ENCODE measurements around the gene ARHGEF37. TPM values are rescaled to one million over a fixed set of nuclear protein-coding genes. Genes with fewer than 3 reads are reported as not detected.
"Not testable (repeated sequence)": the region's sequence is repeated elsewhere in the genome, so short reads cannot be mapped to it uniquely, and the experiment has no call there.

The ARHGEF37 gene
- total and polyA plus RNA-seq, 2 donors, result 1.1 to 2.5 TPM

GRCh38 chr5:149644629-149645028, 63.3 kb downstream of the ARHGEF37 start:
- peaks cover 0 to 2% of the 10 kb centered on the region in 2 donors for H3K9me3 ChIP-seq (ENCODE audit: control insufficient read depth in 2 of 2, insufficient read depth in 1 of 2, low read length in 1 of 2)
- 91% methylated on average over 4 of the region's 4 CpGs for WGBS
- no peak for DNase-seq (ENCODE audit: low read depth in 6 of 9, low spot score in 9 of 9)
- no peaks in the 10 kb centered on the region for H3K4me1 ChIP-seq (ENCODE audit: control insufficient read depth in 2 of 2, insufficient read depth in 2 of 2, low read length in 2 of 2)
- no peaks in the 10 kb centered on the region for H3K36me3 ChIP-seq (ENCODE audit: control insufficient read depth in 2 of 2, insufficient read depth in 2 of 2, low read length in 1 of 2)
- no peak overlapping the region for H3K4me3 ChIP-seq (ENCODE audit: low read length in 2 of 2)
- no peaks in the 10 kb centered on the region for H3K27me3 ChIP-seq (ENCODE audit: control insufficient read depth in 2 of 2, insufficient read depth in 1 of 2, low read length in 1 of 2)
- no peak overlapping the region for H3K27ac ChIP-seq (ENCODE audit: low read depth in 1 of 2, low read length in 1 of 2)

GRCh38 chr5:149645236-149645635, 63.9 kb downstream of the ARHGEF37 start:
- Histone ChIP-seq H3K9me3 (ENCODE audit: control insufficient read depth in 2 of 2, insufficient read depth in 1 of 2, low read length in 1 of 2) (peaks cover 0 to 2% of the 10 kb centered on the region in 2 donors), H3K36me3 (ENCODE audit: control insufficient read depth in 2 of 2, insufficient read depth in 2 of 2, low read length in 1 of 2) (no peaks in the 10 kb centered on the region), H3K4me1 (ENCODE audit: control insufficient read depth in 2 of 2, insufficient read depth in 2 of 2, low read length in 2 of 2) (no peaks in the 10 kb centered on the region), H3K4me3 (ENCODE audit: low read length in 2 of 2) (no peak overlapping the region), H3K27me3 (ENCODE audit: control insufficient read depth in 2 of 2, insufficient read depth in 1 of 2, low read length in 1 of 2) (no peaks in the 10 kb centered on the region), H3K27ac (ENCODE audit: low read depth in 1 of 2, low read length in 1 of 2) (no peak overlapping the region)
- no peak for DNase-seq (ENCODE audit: low read depth in 6 of 9, low spot score in 9 of 9)
- 93% methylated on average over 9 of the region's 9 CpGs for WGBS

GRCh38 chr5:149645725-149646124, 64.4 kb downstream of the ARHGEF37 start:
- H3K36me3 ChIP-seq (ENCODE audit: control insufficient read depth in 2 of 2, insufficient read depth in 2 of 2, low read length in 1 of 2), result no peaks in the 10 kb centered on the region
- H3K4me3 ChIP-seq (ENCODE audit: low read length in 2 of 2), result no peak overlapping the region
- no peak overlapping the region for H3K27ac ChIP-seq (ENCODE audit: low read depth in 1 of 2, low read length in 1 of 2)
- no peaks in the 10 kb centered on the region for H3K4me1 ChIP-seq (ENCODE audit: control insufficient read depth in 2 of 2, insufficient read depth in 2 of 2, low read length in 2 of 2)
- no peaks in the 10 kb centered on the region for H3K27me3 ChIP-seq (ENCODE audit: control insufficient read depth in 2 of 2, insufficient read depth in 1 of 2, low read length in 1 of 2)
- no peak for DNase-seq (ENCODE audit: low read depth in 6 of 9, low spot score in 9 of 9)
- H3K9me3 ChIP-seq (ENCODE audit: control insufficient read depth in 2 of 2, insufficient read depth in 1 of 2, low read length in 1 of 2), result peaks cover 0 to 2% of the 10 kb centered on the region in 2 donors
- whole genome bisulfite sequencing, result 78% methylated on average over 5 of the region's 5 CpGs

GRCh38 chr5:149646564-149646963, 65.3 kb downstream of the ARHGEF37 start:
- no peak for DNase-seq (ENCODE audit: low read depth in 6 of 9, low spot score in 9 of 9)
- 81% methylated on average over 9 of the region's 9 CpGs for WGBS
- H3K27me3 ChIP-seq (ENCODE audit: control insufficient read depth in 2 of 2, insufficient read depth in 1 of 2, low read length in 1 of 2), result no peaks in the 10 kb centered on the region
- no peaks in the 10 kb centered on the region for H3K4me1 ChIP-seq (ENCODE audit: control insufficient read depth in 2 of 2, insufficient read depth in 2 of 2, low read length in 2 of 2)
- no peak overlapping the region for H3K4me3 ChIP-seq (ENCODE audit: low read length in 2 of 2)
- H3K9me3 ChIP-seq (ENCODE audit: control insufficient read depth in 2 of 2, insufficient read depth in 1 of 2, low read length in 1 of 2), result peaks cover 0 to 2% of the 10 kb centered on the region in 2 donors
- no peaks in the 10 kb centered on the region for H3K36me3 ChIP-seq (ENCODE audit: control insufficient read depth in 2 of 2, insufficient read depth in 2 of 2, low read length in 1 of 2)
- H3K27ac ChIP-seq (ENCODE audit: low read depth in 1 of 2, low read length in 1 of 2), result no peak overlapping the region

- Histone ChIP-seq H3K36me3 (ENCODE audit: control insufficient read depth in 2 of 2, insufficient read depth in 2 of 2, low read length in 1 of 2) (no peaks in the 10 kb centered on the region), H3K9me3 (ENCODE audit: control insufficient read depth in 2 of 2, insufficient read depth in 1 of 2, low read length in 1 of 2) (peaks cover 0 to 2% of the 10 kb centered on the region in 2 donors), H3K27me3 (ENCODE audit: control insufficient read depth in 2 of 2, insufficient read depth in 1 of 2, low read length in 1 of 2) (no peaks in the 10 kb centered on the region), H3K4me3 (ENCODE audit: low read length in 2 of 2) (no peak overlapping the region), H3K4me1 (ENCODE audit: control insufficient read depth in 2 of 2, insufficient read depth in 2 of 2, low read length in 2 of 2) (no peaks in the 10 kb centered on the region), H3K27ac (ENCODE audit: low read depth in 1 of 2, low read length in 1 of 2) (no peak overlapping the region)
- WGBS, result 92% methylated on average over 3 of the region's 3 CpGs
- no peak for DNase-seq (ENCODE audit: low read depth in 6 of 9, low spot score in 9 of 9)
Observed at GRCh38 chr5:149647334-149647733, 66.0 kb downstream of the ARHGEF37 start.

GRCh38 chr5:149648464-149649393, 67.4 kb downstream of the ARHGEF37 start:
- H3K36me3 ChIP-seq (ENCODE audit: control insufficient read depth in 2 of 2, insufficient read depth in 2 of 2, low read length in 1 of 2); H3K4me3 ChIP-seq (ENCODE audit: low read length in 2 of 2); H3K27ac ChIP-seq (ENCODE audit: low read depth in 1 of 2, low read length in 1 of 2); H3K27me3 ChIP-seq (ENCODE audit: control insufficient read depth in 2 of 2, insufficient read depth in 1 of 2, low read length in 1 of 2); H3K9me3 ChIP-seq (ENCODE audit: control insufficient read depth in 2 of 2, insufficient read depth in 1 of 2, low read length in 1 of 2); H3K4me1 ChIP-seq (ENCODE audit: control insufficient read depth in 2 of 2, insufficient read depth in 2 of 2, low read length in 2 of 2): not testable (repeated sequence)
- 98% methylated on average over 6 of the region's 6 CpGs for WGBS
- DNase-seq (ENCODE audit: low read depth in 6 of 9, low spot score in 9 of 9), result peak in 1 of 9 donors; percentile 63

GRCh38 chr5:149649730-149650129, 68.4 kb downstream of the ARHGEF37 start:
- no CpG with 5 or more reads among the region's 1 CpG for WGBS
- H3K36me3 ChIP-seq (ENCODE audit: control insufficient read depth in 2 of 2, insufficient read depth in 2 of 2, low read length in 1 of 2); H3K4me1 ChIP-seq (ENCODE audit: control insufficient read depth in 2 of 2, insufficient read depth in 2 of 2, low read length in 2 of 2); H3K4me3 ChIP-seq (ENCODE audit: low read length in 2 of 2); H3K27me3 ChIP-seq (ENCODE audit: control insufficient read depth in 2 of 2, insufficient read depth in 1 of 2, low read length in 1 of 2); DNase-seq (ENCODE audit: low read depth in 6 of 9, low spot score in 9 of 9); H3K27ac ChIP-seq (ENCODE audit: low read depth in 1 of 2, low read length in 1 of 2); H3K9me3 ChIP-seq (ENCODE audit: control insufficient read depth in 2 of 2, insufficient read depth in 1 of 2, low read length in 1 of 2): not testable (repeated sequence)

- WGBS, result 70% methylated on average over 1 of the region's 1 CpG
- Histone ChIP-seq H3K36me3 (ENCODE audit: control insufficient read depth in 2 of 2, insufficient read depth in 2 of 2, low read length in 1 of 2) (no peaks in the 10 kb centered on the region), H3K27ac (ENCODE audit: low read depth in 1 of 2, low read length in 1 of 2) (no peak overlapping the region), H3K4me1 (ENCODE audit: control insufficient read depth in 2 of 2, insufficient read depth in 2 of 2, low read length in 2 of 2) (no peaks in the 10 kb centered on the region), H3K9me3 (ENCODE audit: control insufficient read depth in 2 of 2, insufficient read depth in 1 of 2, low read length in 1 of 2) (peaks cover 0 to 6% of the 10 kb centered on the region in 2 donors), H3K4me3 (ENCODE audit: low read length in 2 of 2) (no peak overlapping the region), H3K27me3 (ENCODE audit: control insufficient read depth in 2 of 2, insufficient read depth in 1 of 2, low read length in 1 of 2) (no peaks in the 10 kb centered on the region)
- DNase-seq (ENCODE audit: low read depth in 6 of 9, low spot score in 9 of 9), result peak in 4 of 9 donors; percentile 36 to 77 (median 49)
Observed at GRCh38 chr5:149651686-149652085, 70.4 kb downstream of the ARHGEF37 start.

GRCh38 chr5:149652697-149653096, 71.4 kb downstream of the ARHGEF37 start:
- H3K4me1 ChIP-seq (ENCODE audit: control insufficient read depth in 2 of 2, insufficient read depth in 2 of 2, low read length in 2 of 2), result no peaks in the 10 kb centered on the region
- H3K27me3 ChIP-seq (ENCODE audit: control insufficient read depth in 2 of 2, insufficient read depth in 1 of 2, low read length in 1 of 2), result no peaks in the 10 kb centered on the region
- no peaks in the 10 kb centered on the region for H3K36me3 ChIP-seq (ENCODE audit: control insufficient read depth in 2 of 2, insufficient read depth in 2 of 2, low read length in 1 of 2)
- peaks cover 0 to 7% of the 10 kb centered on the region in 2 donors for H3K9me3 ChIP-seq (ENCODE audit: control insufficient read depth in 2 of 2, insufficient read depth in 1 of 2, low read length in 1 of 2)
- peak in 1 of 9 donors; percentile 31 for DNase-seq (ENCODE audit: low read depth in 6 of 9, low spot score in 9 of 9)
- WGBS, result 96% methylated on average over 2 of the region's 2 CpGs
- no peak overlapping the region for H3K4me3 ChIP-seq (ENCODE audit: low read length in 2 of 2)
- H3K27ac ChIP-seq (ENCODE audit: low read depth in 1 of 2, low read length in 1 of 2), result no peak overlapping the region

Measured in thymus (tissue), 11 donors.